ENCODE results near the gene SOX11. TPM values are rescaled to one million over a fixed set of nuclear protein-coding genes. Genes with fewer than 3 reads are reported as not detected.

Gene SOX11
- total and polyA plus RNA-seq, 7 donors, result under 0.01 to 3.6 (median 2.7) TPM; not detected in 1

DNA sequence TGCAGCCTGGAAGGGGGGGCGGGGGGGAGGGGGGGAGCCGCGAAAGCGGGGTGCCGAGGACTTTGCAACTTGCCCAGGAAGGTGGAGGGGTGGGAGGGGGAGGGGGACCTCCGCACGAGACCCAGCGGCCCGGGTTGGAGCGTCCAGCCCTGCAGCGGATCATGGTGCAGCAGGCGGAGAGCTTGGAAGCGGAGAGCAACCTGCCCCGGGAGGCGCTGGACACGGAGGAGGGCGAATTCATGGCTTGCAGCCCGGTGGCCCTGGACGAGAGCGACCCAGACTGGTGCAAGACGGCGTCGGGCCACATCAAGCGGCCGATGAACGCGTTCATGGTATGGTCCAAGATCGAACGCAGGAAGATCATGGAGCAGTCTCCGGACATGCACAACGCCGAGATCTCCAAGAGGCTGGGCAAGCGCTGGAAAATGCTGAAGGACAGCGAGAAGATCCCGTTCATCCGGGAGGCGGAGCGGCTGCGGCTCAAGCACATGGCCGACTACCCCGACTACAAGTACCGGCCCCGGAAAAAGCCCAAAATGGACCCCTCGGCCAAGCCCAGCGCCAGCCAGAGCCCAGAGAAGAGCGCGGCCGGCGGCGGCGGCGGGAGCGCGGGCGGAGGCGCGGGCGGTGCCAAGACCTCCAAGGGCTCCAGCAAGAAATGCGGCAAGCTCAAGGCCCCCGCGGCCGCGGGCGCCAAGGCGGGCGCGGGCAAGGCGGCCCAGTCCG, 540 bp downstream of the SOX11 start:
- H3K4me3 ChIP-seq, result peak overlapping the region; percentile 27 to 52 (median 48)
- no peaks in the 10 kb centered on the region for H3K36me3 ChIP-seq
- H3K27me3 ChIP-seq, result peaks cover 28 to 89% (median 58%) of the 10 kb centered on the region in 3 donors
- peaks cover 0 to 57% (median 39%) of the 10 kb centered on the region in 4 donors for H3K4me1 ChIP-seq
- H3K9me3 ChIP-seq, result no peaks in the 10 kb centered on the region
- H3K27ac ChIP-seq, result peak overlapping the region; percentile 20 to 84 (median 78)
- WGBS, 2 donors, result 4 to 29% methylated on average over 69 of the region's 69 CpGs
- intact Hi-C loops (cut with DNase I), result loop anchor here (5.0 to 10.0 kb wide), 3 partner anchors 170 to 408 kb away; no protein-coding TSS in a partner anchor
- no peak for TF ChIP-seq POLR2A (IDR thresholded peaks at IDR 0.05)
- no peak for TF ChIP-seq EP300 (IDR thresholded peaks at IDR 0.05)
- no peak for TF ChIP-seq POLR2AphosphoS5 (IDR thresholded peaks at IDR 0.05)
- TF ChIP-seq, protein P1, sequence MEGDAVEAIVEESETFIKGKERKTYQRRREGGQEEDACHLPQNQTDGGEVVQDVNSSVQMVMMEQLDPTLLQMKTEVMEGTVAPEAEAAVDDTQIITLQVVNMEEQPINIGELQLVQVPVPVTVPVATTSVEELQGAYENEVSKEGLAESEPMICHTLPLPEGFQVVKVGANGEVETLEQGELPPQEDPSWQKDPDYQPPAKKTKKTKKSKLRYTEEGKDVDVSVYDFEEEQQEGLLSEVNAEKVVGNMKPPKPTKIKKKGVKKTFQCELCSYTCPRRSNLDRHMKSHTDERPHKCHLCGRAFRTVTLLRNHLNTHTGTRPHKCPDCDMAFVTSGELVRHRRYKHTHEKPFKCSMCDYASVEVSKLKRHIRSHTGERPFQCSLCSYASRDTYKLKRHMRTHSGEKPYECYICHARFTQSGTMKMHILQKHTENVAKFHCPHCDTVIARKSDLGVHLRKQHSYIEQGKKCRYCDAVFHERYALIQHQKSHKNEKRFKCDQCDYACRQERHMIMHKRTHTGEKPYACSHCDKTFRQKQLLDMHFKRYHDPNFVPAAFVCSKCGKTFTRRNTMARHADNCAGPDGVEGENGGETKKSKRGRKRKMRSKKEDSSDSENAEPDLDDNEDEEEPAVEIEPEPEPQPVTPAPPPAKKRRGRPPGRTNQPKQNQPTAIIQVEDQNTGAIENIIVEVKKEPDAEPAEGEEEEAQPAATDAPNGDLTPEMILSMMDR (IDR thresholded peaks at IDR 0.05), result no peak
- no peak for DNase-seq

DNA sequence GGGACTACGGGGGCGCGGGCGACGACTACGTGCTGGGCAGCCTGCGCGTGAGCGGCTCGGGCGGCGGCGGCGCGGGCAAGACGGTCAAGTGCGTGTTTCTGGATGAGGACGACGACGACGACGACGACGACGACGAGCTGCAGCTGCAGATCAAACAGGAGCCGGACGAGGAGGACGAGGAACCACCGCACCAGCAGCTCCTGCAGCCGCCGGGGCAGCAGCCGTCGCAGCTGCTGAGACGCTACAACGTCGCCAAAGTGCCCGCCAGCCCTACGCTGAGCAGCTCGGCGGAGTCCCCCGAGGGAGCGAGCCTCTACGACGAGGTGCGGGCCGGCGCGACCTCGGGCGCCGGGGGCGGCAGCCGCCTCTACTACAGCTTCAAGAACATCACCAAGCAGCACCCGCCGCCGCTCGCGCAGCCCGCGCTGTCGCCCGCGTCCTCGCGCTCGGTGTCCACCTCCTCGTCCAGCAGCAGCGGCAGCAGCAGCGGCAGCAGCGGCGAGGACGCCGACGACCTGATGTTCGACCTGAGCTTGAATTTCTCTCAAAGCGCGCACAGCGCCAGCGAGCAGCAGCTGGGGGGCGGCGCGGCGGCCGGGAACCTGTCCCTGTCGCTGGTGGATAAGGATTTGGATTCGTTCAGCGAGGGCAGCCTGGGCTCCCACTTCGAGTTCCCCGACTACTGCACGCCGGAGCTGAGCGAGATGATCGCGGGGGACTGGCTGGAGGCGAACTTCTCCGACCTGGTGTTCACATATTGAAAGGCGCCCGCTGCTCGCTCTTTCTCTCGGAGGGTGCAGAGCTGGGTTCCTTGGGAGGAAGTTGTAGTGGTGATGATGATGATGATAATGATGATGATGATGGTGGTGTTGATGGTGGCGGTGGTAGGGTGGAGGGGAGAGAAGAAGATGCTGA, 1.4 kb downstream of the SOX11 start:
- H3K27ac ChIP-seq, result peak overlapping the region in 3 of 4 donors; percentile 75 to 84 (median 81)
- DNase-seq, result no peak
- peak overlapping the region; percentile 27 to 52 (median 48) for H3K4me3 ChIP-seq
- TF ChIP-seq, protein P1 (IDR thresholded peaks at IDR 0.05), result no peak
- TF ChIP-seq EP300 (IDR thresholded peaks at IDR 0.05) (no peak), POLR2A (IDR thresholded peaks at IDR 0.05) (no peak), POLR2AphosphoS5 (IDR thresholded peaks at IDR 0.05) (no peak)
- no peaks in the 10 kb centered on the region for H3K9me3 ChIP-seq
- peaks cover 0 to 57% (median 40%) of the 10 kb centered on the region in 4 donors for H3K4me1 ChIP-seq
- H3K36me3 ChIP-seq, result no peaks in the 10 kb centered on the region
- intact Hi-C loops (cut with DNase I), result loop anchor here (5.0 to 10.0 kb wide), 3 partner anchors 171 to 409 kb away; no protein-coding TSS in a partner anchor
- WGBS, 2 donors, result 3 to 26% methylated on average over 102 of the region's 102 CpGs
- peaks cover 28 to 97% (median 60%) of the 10 kb centered on the region in 3 donors for H3K27me3 ChIP-seq

DNA sequence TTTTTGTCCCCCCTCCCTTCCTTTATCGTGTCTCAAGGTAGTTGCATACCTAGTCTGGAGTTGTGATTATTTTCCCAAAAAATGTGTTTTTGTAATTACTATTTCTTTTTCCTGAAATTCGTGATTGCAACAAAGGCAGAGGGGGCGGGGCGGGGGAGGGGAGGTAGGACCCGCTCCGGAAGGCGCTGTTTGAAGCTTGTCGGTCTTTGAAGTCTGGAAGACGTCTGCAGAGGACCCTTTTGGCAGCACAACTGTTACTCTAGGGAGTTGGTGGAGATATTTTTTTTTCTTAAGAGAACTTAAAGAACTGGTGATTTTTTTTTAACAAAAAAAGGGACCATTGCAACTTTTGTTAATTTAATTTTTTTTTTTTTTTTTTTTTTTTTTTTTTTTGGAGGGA, 2.1 kb downstream of the SOX11 start:
- Histone ChIP-seq H3K27ac (peak overlapping the region in 1 of 4 donors; percentile 81), H3K36me3 (no peaks in the 10 kb centered on the region), H3K27me3 (peaks cover 28 to 94% (median 60%) of the 10 kb centered on the region in 3 donors), H3K4me3 (peak overlapping the region in 3 of 4 donors; percentile 46 to 52 (median 51)), H3K4me1 (peaks cover 0 to 57% (median 40%) of the 10 kb centered on the region in 4 donors), H3K9me3 (no peaks in the 10 kb centered on the region)
- intact Hi-C loops (cut with DNase I), result loop anchor here (5.0 to 10.0 kb wide), 3 partner anchors 172 to 410 kb away; no protein-coding TSS in a partner anchor
- DNase-seq, result no peak
- TF ChIP-seq POLR2A (IDR thresholded peaks at IDR 0.05), result no peak
- no peak for TF ChIP-seq EP300 (IDR thresholded peaks at IDR 0.05)
- TF ChIP-seq POLR2AphosphoS5 (IDR thresholded peaks at IDR 0.05), result no peak
- TF ChIP-seq, protein P1 (IDR thresholded peaks at IDR 0.05), result no peak
- 11 to 24% methylated on average over 9 of the region's 9 CpGs for WGBS, 2 donors

DNA sequence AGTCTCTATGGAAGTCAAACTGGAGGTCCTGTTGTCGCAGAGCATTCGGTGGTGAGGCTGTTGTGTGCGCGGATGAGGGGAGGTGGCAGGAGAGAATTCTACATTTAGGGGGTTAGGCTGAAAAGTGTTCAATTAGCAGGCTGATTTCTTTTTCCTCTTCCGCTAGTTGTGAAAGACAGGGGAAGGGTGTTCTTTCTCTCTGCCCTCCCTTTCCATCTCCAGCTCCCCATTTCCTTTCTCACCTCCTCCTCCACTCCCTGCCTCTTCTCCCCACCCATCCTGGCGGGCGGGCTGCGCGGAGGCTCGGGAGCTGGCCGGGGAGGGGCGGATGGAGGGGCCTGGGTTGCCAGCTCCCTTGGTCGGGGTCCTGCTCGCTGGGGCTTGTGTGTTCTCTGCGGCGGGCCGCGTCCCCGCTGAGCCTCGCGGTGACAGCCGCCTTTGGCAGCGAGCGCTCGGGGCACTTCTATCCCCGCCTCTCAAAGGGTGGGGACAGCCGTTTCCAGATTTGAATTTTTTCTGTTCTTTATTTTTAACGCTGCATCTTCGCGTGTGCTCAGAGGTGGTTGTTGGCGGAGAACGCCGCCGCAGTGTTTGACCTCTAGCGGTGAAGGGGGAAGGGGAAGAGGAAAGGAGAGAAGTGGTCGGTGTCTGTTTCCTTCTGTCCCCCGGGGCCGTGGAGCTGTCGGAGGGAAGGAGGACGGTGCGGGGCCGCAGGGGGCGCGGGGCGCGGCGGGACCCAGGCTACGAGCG, 3.6 kb downstream of the SOX11 start:
- H3K4me1 ChIP-seq, result peaks cover 0 to 54% (median 40%) of the 10 kb centered on the region in 4 donors
- H3K4me3 ChIP-seq, result peak overlapping the region; percentile 40 to 61 (median 54)
- WGBS, 2 donors, result 4 to 18% methylated on average over 49 of the region's 49 CpGs
- H3K27me3 ChIP-seq, result peaks cover 28 to 91% (median 58%) of the 10 kb centered on the region in 3 donors
- no peaks in the 10 kb centered on the region for H3K9me3 ChIP-seq
- peak overlapping the region; percentile 53 to 90 (median 82) for H3K27ac ChIP-seq
- TF ChIP-seq POLR2A (IDR thresholded peaks at IDR 0.05), result no peak
- no peak for DNase-seq
- intact Hi-C loops (cut with DNase I), result loop anchor here (5.0 to 10.0 kb wide), 2 partner anchors 159 to 411 kb away; no protein-coding TSS in a partner anchor
- H3K36me3 ChIP-seq, result no peaks in the 10 kb centered on the region
